Muscle of leg (tissue), 11 donors: ENCODE results near the gene HIVEP3. TPM values are rescaled to one million over a fixed set of nuclear protein-coding genes. Genes with fewer than 3 reads are reported as not detected.

Source experiments
- DNase-seq: peaks from one replicate; pipeline ENCODE4 v3.0.0; 2013
- H3K27ac ChIP-seq: one replicate; pipeline ENCODE4 v1.5.1; 2013; ENCODE audit warnings: mild to moderate bottlenecking, low read length, control low read depth
- H3K27me3 ChIP-seq: one replicate; pipeline ENCODE4 v1.6.1; 2013; ENCODE audit warnings: low read length; ENCODE audit not compliant: control insufficient read depth, insufficient read depth
- H3K36me3 ChIP-seq: one replicate; pipeline ENCODE4 v1.6.1; 2013; ENCODE audit warnings: low read length; ENCODE audit not compliant: control insufficient read depth, insufficient read depth
- H3K4me1 ChIP-seq: one replicate; pipeline ENCODE4 v1.6.1; 2013; ENCODE audit warnings: low read length; ENCODE audit not compliant: control insufficient read depth, insufficient read depth
- H3K4me3 ChIP-seq: one replicate; pipeline ENCODE4 v1.5.1; 2013; ENCODE audit warnings: low read length, control low read depth
- H3K9me3 ChIP-seq: replicated peaks from 2 replicates; pipeline ENCODE4 v1.6.1; 2013; ENCODE audit warnings: low read depth, low read length; ENCODE audit not compliant: control insufficient read depth
- WGBS: methylation state at CpG from one replicate; pipeline ENCODE4 v1.1.5; 2013; ENCODE audit warnings: missing lambda C conversion rate; ENCODE audit not compliant: insufficient coverage; 5-methylcytosine and 5-hydroxymethylcytosine counted together
- polyA plus RNA-seq, 8 donors: library from polyadenylated mRNA; unstranded; fragments of 120-200 nt; gene quantifications; one replicate each; pipeline versions ENCODE4 v1.2.1 to v1.2.3, GENCODE V29; 2013; ENCODE audit warnings: inconsistent platforms in 1 of 8, low replicate concordance in 1 of 8; ENCODE audit not compliant: insufficient read length in 8 of 8, insufficient read depth in 1 of 8
- total RNA-seq: library from RNA; stranded (reverse); fragments of 120-200 nt; gene quantifications from one replicate; pipeline ENCODE4 v1.2.4, GENCODE V29; 2013

The HIVEP3 gene
- total and polyA plus RNA-seq, 9 donors: 0.93 to 3.7 (median 2.7) TPM

- DNase-seq: no peak
- H3K27me3 ChIP-seq: no peaks in the 10 kb centered on the region
- no peaks in the 10 kb centered on the region for H3K36me3 ChIP-seq
- H3K27ac ChIP-seq: no peak overlapping the region
- H3K9me3 ChIP-seq: no peaks in the 10 kb centered on the region
- no CpG with 5 or more reads among the region's 4 CpGs for WGBS
- peaks cover 27% of the 10 kb centered on the region for H3K4me1 ChIP-seq
- H3K4me3 ChIP-seq: no peak overlapping the region
These were observed 234.8 kb downstream of the HIVEP3 start for GRCh38 chr1:41683681-41684500.

GRCh38 chr1:41682845-41683625 is 235.7 kb downstream of the HIVEP3 start:
- no peak for DNase-seq
- Histone ChIP-seq H3K27me3 (no peaks in the 10 kb centered on the region), H3K27ac (no peak overlapping the region), H3K36me3 (no peaks in the 10 kb centered on the region), H3K9me3 (no peaks in the 10 kb centered on the region), H3K4me1 (peaks cover 36% of the 10 kb centered on the region), H3K4me3 (no peak overlapping the region)
- 75% methylated on average over 6 of the region's 6 CpGs for WGBS

GRCh38 chr1:41682149-41682548 is 236.6 kb downstream of the HIVEP3 start:
- Histone ChIP-seq H3K27me3 (no peaks in the 10 kb centered on the region), H3K27ac (no peak overlapping the region), H3K9me3 (no peaks in the 10 kb centered on the region), H3K36me3 (no peaks in the 10 kb centered on the region), H3K4me3 (no peak overlapping the region), H3K4me1 (peaks cover 44% of the 10 kb centered on the region)
- no peak for DNase-seq
- WGBS: 76% methylated on average over 2 of the region's 5 CpGs

- WGBS: 51% methylated on average over 6 of the region's 11 CpGs
- DNase-seq: no peak
- H3K4me3 ChIP-seq: no peak overlapping the region
- H3K27ac ChIP-seq: no peak overlapping the region
- no peaks in the 10 kb centered on the region for H3K27me3 ChIP-seq
- no peaks in the 10 kb centered on the region for H3K36me3 ChIP-seq
- no peaks in the 10 kb centered on the region for H3K9me3 ChIP-seq
- peaks cover 44% of the 10 kb centered on the region for H3K4me1 ChIP-seq
These were observed 237.2 kb downstream of the HIVEP3 start for GRCh38 chr1:41681331-41682098.

- 86% methylated on average over 1 of the region's 1 CpG for WGBS
- Histone ChIP-seq H3K4me1 (peaks cover 41% of the 10 kb centered on the region), H3K9me3 (no peaks in the 10 kb centered on the region), H3K4me3 (no peak overlapping the region), H3K36me3 (no peaks in the 10 kb centered on the region), H3K27ac (no peak overlapping the region), H3K27me3 (no peaks in the 10 kb centered on the region)
- no peak for DNase-seq
These were observed 238.7 kb downstream of the HIVEP3 start for GRCh38 chr1:41679994-41680393.

GRCh38 chr1:41679531-41679930 is 239.2 kb downstream of the HIVEP3 start:
- Histone ChIP-seq H3K4me3 (no peak overlapping the region), H3K4me1 (peaks cover 42% of the 10 kb centered on the region), H3K36me3 (no peaks in the 10 kb centered on the region), H3K9me3 (no peaks in the 10 kb centered on the region), H3K27ac (no peak overlapping the region), H3K27me3 (no peaks in the 10 kb centered on the region)
- no peak for DNase-seq
- 100% methylated on average over 1 of the region's 1 CpG for WGBS

GRCh38 chr1:41678111-41678878 is 240.4 kb downstream of the HIVEP3 start:
- peak; percentile 82 for DNase-seq
- peaks cover 4% of the 10 kb centered on the region for H3K27me3 ChIP-seq
- H3K27ac ChIP-seq: peak overlapping the region; percentile 77
- 21% methylated on average over 10 of the region's 13 CpGs for WGBS
- peaks cover 42% of the 10 kb centered on the region for H3K4me1 ChIP-seq
- no peaks in the 10 kb centered on the region for H3K9me3 ChIP-seq
- H3K36me3 ChIP-seq: no peaks in the 10 kb centered on the region
- H3K4me3 ChIP-seq: no peak overlapping the region

GRCh38 chr1:41677620-41678019 is 241.1 kb downstream of the HIVEP3 start:
- Histone ChIP-seq H3K36me3 (no peaks in the 10 kb centered on the region), H3K4me1 (peaks cover 48% of the 10 kb centered on the region), H3K9me3 (no peaks in the 10 kb centered on the region), H3K27ac (peak overlapping the region; percentile 77), H3K4me3 (no peak overlapping the region), H3K27me3 (peaks cover 4% of the 10 kb centered on the region)
- WGBS: 28% methylated on average over 6 of the region's 7 CpGs
- DNase-seq: peak; percentile 85

GRCh38 chr1:41675401-41675800 is 243.3 kb downstream of the HIVEP3 start:
- H3K4me1 ChIP-seq: peaks cover 60% of the 10 kb centered on the region
- H3K9me3 ChIP-seq: no peaks in the 10 kb centered on the region
- WGBS: no CpG with 5 or more reads among the region's 1 CpG
- H3K27me3 ChIP-seq: peaks cover 4% of the 10 kb centered on the region
- H3K4me3 ChIP-seq: no peak overlapping the region
- no peaks in the 10 kb centered on the region for H3K36me3 ChIP-seq
- DNase-seq: no peak
- H3K27ac ChIP-seq: no peak overlapping the region
